Fibroblast of the aortic adventitia (primary cell): ENCODE results near the gene SLC2A11. TPM values are rescaled to one million over a fixed set of nuclear protein-coding genes. Genes with fewer than 3 reads are reported as not detected.

Source experiments
- DNase-seq: peaks from one replicate; pipeline ENCODE4 v3.0.0-alpha.2; 2010; ENCODE audit warnings: low read depth
- H3K4me3 ChIP-seq: 2 replicates; pipeline ENCODE4 v1.5.1; 2011; ENCODE audit warnings: low read depth, mild to moderate bottlenecking, control low read depth, low read length, moderate library complexity
- CTCF ChIP-seq: IDR thresholded peaks from 2 replicates; pipeline ENCODE4 v1.5.1; 2011; ENCODE audit warnings: mild to moderate bottlenecking, low read length, control low read depth, inconsistent platforms; ENCODE audit not compliant: insufficient read depth
- total RNA-seq: library from RNA; depleted of rRNA; stranded (reverse); fragments of >200 nt; gene quantifications from 2 replicates; pipeline ENCODE4 v1.2.3, GENCODE V29; 2012; ENCODE audit warnings: low replicate concordance

SLC2A11 gene
- total RNA-seq, 1 donor: 11.4 TPM

- H3K4me3 ChIP-seq: no peak overlapping the region
- no peak for TF ChIP-seq CTCF
These were observed 30.2 kb upstream of the SLC2A11 start for GRCh38 chr22:23827351-23827995.

GRCh38 chr22:23828800-23829680 is 28.6 kb upstream of the SLC2A11 start:
- no peak overlapping the region for H3K4me3 ChIP-seq
- no peak for DNase-seq
- TF ChIP-seq CTCF: no peak

More at GRCh38 chr22:23827351-23827995, 30.2 kb upstream of the SLC2A11 start:
- DNase-seq: no peak

GRCh38 chr22:23829845-23830372 is 27.8 kb upstream of the SLC2A11 start:
- no peak overlapping the region for H3K4me3 ChIP-seq
- no peak for TF ChIP-seq CTCF
- peak; percentile 95 for DNase-seq

- no peak for DNase-seq
- no peak for TF ChIP-seq CTCF
- H3K4me3 ChIP-seq: no peak overlapping the region
These were observed 26.4 kb upstream of the SLC2A11 start for GRCh38 chr22:23831261-23831660.

- TF ChIP-seq CTCF: no peak
- no peak for DNase-seq
- H3K4me3 ChIP-seq: no peak overlapping the region
These were observed 25.9 kb upstream of the SLC2A11 start for GRCh38 chr22:23831781-23832180.

- no peak for TF ChIP-seq CTCF
- no peak for DNase-seq
- H3K4me3 ChIP-seq: no peak overlapping the region
These were observed 25.3 kb upstream of the SLC2A11 start for GRCh38 chr22:23832226-23833016.
